ENCODE data around the gene RSAD2.

The RSAD2 gene

DNA sequence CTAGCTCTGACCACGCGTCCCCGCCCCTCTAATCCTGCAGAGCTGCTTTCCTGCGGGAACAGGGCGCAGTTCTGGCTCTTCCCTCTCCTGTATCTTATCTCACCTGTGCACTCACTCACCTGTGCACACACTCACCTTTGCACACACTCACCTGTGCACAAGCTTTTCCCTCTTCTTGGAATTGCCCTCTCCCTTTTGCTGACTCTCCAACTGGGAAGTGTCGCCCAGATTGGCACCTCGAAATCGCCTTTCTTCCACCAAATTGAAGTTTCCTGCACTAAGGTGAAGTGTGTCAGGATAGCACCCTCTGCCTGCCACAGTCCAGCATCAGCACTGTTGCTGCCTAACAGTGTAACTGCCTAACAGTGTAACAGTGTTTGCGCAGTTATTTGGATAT lies 11.3 kb upstream of the RSAD2 start:
- Histone ChIP-seq H3K9me3 (ENCODE audit: control insufficient read depth, low read length) (no peaks in the 10 kb centered on the region), H3K27me3 (ENCODE audit: control insufficient read depth, insufficient read depth, low read length) (no peaks in the 10 kb centered on the region), H3K4me1 (ENCODE audit: control insufficient read depth, insufficient read depth, low read length) (peaks cover 6% of the 10 kb centered on the region), H3K36me3 (ENCODE audit: control insufficient read depth, insufficient read depth, low read length) (no peaks in the 10 kb centered on the region), H3K4me3 (ENCODE audit: low read length) (peak overlapping the region; percentile 68), H3K9ac (ENCODE audit: low read length) (peak overlapping the region; percentile 63)

DNA sequence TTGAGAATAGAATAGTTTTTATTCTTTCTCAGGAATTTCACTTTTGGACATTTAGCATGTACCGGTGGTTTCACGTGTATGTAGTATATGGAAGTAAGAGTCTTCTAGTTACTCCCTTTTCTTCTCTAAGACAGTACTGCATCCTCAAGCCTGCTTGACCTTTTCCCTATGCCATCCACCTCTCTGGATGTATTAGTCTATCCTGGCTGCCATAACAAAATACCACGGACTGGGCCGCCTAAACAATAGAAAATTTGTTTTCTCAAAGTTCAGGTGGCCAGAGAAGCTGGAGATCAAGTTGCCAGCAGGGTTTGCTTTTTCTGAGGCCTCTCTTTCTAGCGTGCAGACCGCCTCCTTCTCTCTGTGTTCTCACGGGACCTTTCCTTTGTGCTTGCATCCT lies 10.6 kb upstream of the RSAD2 start:
- H3K9me3 ChIP-seq (ENCODE audit: control insufficient read depth, low read length): no peaks in the 10 kb centered on the region
- peaks cover 6% of the 10 kb centered on the region for H3K4me1 ChIP-seq (ENCODE audit: control insufficient read depth, insufficient read depth, low read length)
- no peaks in the 10 kb centered on the region for H3K36me3 ChIP-seq (ENCODE audit: control insufficient read depth, insufficient read depth, low read length)
- no peaks in the 10 kb centered on the region for H3K27me3 ChIP-seq (ENCODE audit: control insufficient read depth, insufficient read depth, low read length)
- H3K9ac ChIP-seq (ENCODE audit: low read length): no peak overlapping the region
- H3K4me3 ChIP-seq (ENCODE audit: low read length): no peak overlapping the region

DNA sequence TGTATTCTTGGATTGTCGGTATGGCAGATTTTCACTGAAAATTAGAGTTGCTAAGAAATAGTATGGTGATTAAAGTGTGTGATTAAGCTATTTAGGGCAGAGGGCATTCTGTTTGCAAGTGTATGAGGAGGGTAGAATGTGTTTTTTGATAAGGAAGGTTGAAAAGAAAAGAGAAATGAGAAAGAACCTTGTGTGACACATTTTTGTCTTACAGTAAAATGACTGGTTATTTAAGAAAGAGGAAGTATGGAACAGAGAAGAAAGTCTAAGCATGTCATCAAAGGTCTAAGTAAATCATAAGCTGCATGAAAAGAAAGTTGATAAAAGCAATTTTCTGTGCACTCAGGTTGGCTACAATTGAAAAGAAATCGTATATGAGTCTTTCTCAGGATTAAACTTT lies 5.2 kb upstream of the RSAD2 start:
- no peaks in the 10 kb centered on the region for H3K36me3 ChIP-seq (ENCODE audit: control insufficient read depth, insufficient read depth, low read length)
- no peaks in the 10 kb centered on the region for H3K4me1 ChIP-seq (ENCODE audit: control insufficient read depth, insufficient read depth, low read length)
- no peaks in the 10 kb centered on the region for H3K9me3 ChIP-seq (ENCODE audit: control insufficient read depth, low read length)
- H3K27me3 ChIP-seq (ENCODE audit: control insufficient read depth, insufficient read depth, low read length): no peaks in the 10 kb centered on the region
- H3K9ac ChIP-seq (ENCODE audit: low read length): no peak overlapping the region
- no peak overlapping the region for H3K4me3 ChIP-seq (ENCODE audit: low read length)

DNA sequence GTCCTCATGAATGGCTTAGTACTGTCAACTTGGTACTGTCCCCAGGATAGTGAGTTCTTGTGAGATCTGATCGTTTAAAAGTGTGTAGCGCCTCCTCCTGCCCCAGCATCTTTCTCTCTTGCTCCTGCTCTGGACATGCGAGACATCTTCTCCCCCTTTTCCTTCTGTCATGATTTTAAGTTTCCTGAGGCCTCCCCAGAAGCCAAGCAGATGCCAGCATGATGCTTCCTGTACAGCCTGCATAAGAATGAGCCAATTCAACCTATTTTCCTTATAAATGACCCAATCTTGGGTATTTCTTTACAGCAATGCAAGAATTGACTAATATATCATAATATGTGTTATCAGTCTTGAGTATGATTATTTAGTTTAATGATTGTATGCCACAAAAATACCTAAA lies 3.5 kb upstream of the RSAD2 start:
- no peak overlapping the region for H3K4me3 ChIP-seq (ENCODE audit: low read length)
- H3K4me1 ChIP-seq (ENCODE audit: control insufficient read depth, insufficient read depth, low read length): peaks cover 7% of the 10 kb centered on the region
- H3K9ac ChIP-seq (ENCODE audit: low read length): no peak overlapping the region
- H3K36me3 ChIP-seq (ENCODE audit: control insufficient read depth, insufficient read depth, low read length): no peaks in the 10 kb centered on the region
- H3K9me3 ChIP-seq (ENCODE audit: control insufficient read depth, low read length): no peaks in the 10 kb centered on the region
- H3K27me3 ChIP-seq (ENCODE audit: control insufficient read depth, insufficient read depth, low read length): no peaks in the 10 kb centered on the region

DNA sequence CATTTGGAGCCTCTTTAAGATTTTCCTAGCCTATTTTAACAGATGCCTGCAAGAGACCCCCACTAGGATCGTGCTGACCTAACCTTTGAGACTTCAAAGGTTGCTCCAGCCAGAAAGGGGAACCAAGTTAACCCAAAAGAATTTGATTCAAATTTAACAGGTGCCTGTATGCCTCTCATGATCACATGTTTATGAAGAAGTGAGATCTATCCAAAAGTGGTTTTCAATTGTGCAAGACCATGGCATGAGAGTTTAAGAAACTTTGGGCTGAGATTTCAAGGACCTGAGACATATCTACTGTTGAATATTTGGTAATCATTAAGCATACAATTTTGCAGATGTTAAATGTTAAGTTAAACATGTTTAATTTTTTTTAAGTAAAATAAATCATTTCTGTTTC lies 1.3 kb upstream of the RSAD2 start:
- H3K4me1 ChIP-seq (ENCODE audit: control insufficient read depth, insufficient read depth, low read length): peaks cover 7% of the 10 kb centered on the region
- no peak overlapping the region for H3K4me3 ChIP-seq (ENCODE audit: low read length)
- H3K9ac ChIP-seq (ENCODE audit: low read length): no peak overlapping the region
- H3K27me3 ChIP-seq (ENCODE audit: control insufficient read depth, insufficient read depth, low read length): no peaks in the 10 kb centered on the region
- no peaks in the 10 kb centered on the region for H3K9me3 ChIP-seq (ENCODE audit: control insufficient read depth, low read length)
- H3K36me3 ChIP-seq (ENCODE audit: control insufficient read depth, insufficient read depth, low read length): no peaks in the 10 kb centered on the region

DNA sequence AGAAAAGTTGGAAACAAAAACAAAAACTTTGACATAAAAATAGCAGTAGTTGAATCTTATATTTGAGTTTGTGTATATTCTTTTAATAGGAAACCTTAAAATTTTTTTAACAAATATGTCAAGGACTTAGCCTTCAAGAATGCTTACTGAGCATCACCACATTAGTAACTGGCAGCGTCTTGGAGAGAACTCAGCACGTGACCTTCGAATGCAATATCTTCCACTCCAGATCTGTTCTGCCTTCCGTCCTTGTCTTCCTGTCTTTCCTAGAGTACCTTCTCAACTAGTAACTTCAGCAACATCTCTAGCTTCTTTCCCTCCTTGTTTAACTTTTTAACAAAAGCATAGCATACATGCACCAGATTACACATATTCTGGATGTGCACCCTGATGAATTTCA lies 972 bp downstream of the RSAD2 start:
- no peak overlapping the region for H3K9ac ChIP-seq (ENCODE audit: low read length)
- no peaks in the 10 kb centered on the region for H3K27me3 ChIP-seq (ENCODE audit: control insufficient read depth, insufficient read depth, low read length)
- H3K36me3 ChIP-seq (ENCODE audit: control insufficient read depth, insufficient read depth, low read length): no peaks in the 10 kb centered on the region
- no peaks in the 10 kb centered on the region for H3K9me3 ChIP-seq (ENCODE audit: control insufficient read depth, low read length)
- no peak overlapping the region for H3K4me3 ChIP-seq (ENCODE audit: low read length)
- peaks cover 7% of the 10 kb centered on the region for H3K4me1 ChIP-seq (ENCODE audit: control insufficient read depth, insufficient read depth, low read length)

DNA sequence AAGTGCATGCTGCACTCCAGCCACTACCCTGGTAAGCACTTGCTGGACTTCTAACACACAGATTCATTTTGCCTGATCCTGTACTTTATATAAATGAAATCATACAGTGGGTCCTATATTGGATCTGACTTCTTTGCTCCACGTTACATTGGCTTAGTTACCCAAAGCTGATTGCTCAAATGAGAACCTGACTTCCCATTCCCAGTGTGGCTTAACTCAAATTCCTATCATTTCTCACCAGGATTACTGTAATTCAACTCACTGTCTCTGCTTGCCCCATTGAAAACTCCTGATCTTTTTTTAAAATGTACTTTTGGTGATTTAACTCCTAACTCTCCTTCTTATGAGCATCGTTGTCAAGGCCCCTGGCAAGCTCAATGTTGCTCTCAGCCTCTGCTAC lies 1.4 kb downstream of the RSAD2 start:
- no peak overlapping the region for H3K4me3 ChIP-seq (ENCODE audit: low read length)
- H3K9ac ChIP-seq (ENCODE audit: low read length): no peak overlapping the region
- peaks cover 7% of the 10 kb centered on the region for H3K4me1 ChIP-seq (ENCODE audit: control insufficient read depth, insufficient read depth, low read length)
- no peaks in the 10 kb centered on the region for H3K36me3 ChIP-seq (ENCODE audit: control insufficient read depth, insufficient read depth, low read length)
- H3K9me3 ChIP-seq (ENCODE audit: control insufficient read depth, low read length): no peaks in the 10 kb centered on the region
- H3K27me3 ChIP-seq (ENCODE audit: control insufficient read depth, insufficient read depth, low read length): no peaks in the 10 kb centered on the region

DNA sequence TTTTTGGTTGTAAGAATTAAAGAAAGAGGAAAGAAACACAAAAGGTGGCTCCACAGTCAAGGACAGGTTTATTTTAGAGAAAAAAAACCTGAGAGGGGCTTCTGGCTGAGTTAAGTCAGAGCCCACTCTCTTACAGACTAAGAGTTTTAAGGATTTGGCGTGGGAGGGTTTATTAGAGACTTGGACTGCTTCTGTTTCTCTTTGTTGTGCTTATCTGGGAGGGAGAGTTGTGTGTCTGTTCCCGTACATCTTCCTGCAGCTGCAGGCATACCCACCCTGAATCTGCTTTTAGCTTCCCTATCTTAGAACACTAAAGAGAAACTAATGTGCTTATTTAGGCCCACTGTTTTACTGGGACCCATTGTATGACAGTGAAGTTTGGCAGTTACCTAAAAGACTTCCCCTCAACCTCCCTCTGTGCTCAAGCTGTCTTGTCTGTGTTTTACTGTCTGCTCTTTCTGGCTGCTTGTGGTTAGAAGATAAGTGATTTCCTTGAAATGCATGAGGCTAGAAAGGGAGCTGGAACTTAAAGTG lies 2.7 kb downstream of the RSAD2 start:
- Histone ChIP-seq H3K4me1 (ENCODE audit: control insufficient read depth, insufficient read depth, low read length) (peaks cover 7% of the 10 kb centered on the region), H3K4me3 (ENCODE audit: low read length) (no peak overlapping the region), H3K36me3 (ENCODE audit: control insufficient read depth, insufficient read depth, low read length) (no peaks in the 10 kb centered on the region), H3K9me3 (ENCODE audit: control insufficient read depth, low read length) (no peaks in the 10 kb centered on the region), H3K27me3 (ENCODE audit: control insufficient read depth, insufficient read depth, low read length) (no peaks in the 10 kb centered on the region), H3K9ac (ENCODE audit: low read length) (no peak overlapping the region)

DNA sequence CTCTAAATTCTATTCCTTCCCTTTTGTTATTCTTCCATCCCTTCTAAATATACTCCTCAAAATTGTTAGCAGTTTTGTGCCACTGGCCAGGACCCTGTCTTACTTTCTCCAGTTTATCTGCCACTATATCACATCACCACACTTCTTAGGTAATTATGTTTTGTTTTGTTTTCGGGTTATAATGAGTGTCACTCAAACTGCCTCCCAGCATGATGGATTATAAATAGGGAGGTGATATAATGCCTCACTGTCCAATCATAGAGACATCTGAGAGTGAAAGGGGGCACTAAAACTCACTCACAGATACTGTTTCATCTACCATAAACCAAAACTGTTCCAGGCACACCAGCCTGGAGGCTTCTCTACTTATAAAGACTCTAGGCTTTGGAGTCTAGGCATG lies 3.5 kb downstream of the RSAD2 start:
- Histone ChIP-seq H3K27me3 (ENCODE audit: control insufficient read depth, insufficient read depth, low read length) (no peaks in the 10 kb centered on the region), H3K36me3 (ENCODE audit: control insufficient read depth, insufficient read depth, low read length) (no peaks in the 10 kb centered on the region), H3K9me3 (ENCODE audit: control insufficient read depth, low read length) (no peaks in the 10 kb centered on the region), H3K4me1 (ENCODE audit: control insufficient read depth, insufficient read depth, low read length) (peaks cover 7% of the 10 kb centered on the region), H3K9ac (ENCODE audit: low read length) (no peak overlapping the region), H3K4me3 (ENCODE audit: low read length) (no peak overlapping the region)

DNA sequence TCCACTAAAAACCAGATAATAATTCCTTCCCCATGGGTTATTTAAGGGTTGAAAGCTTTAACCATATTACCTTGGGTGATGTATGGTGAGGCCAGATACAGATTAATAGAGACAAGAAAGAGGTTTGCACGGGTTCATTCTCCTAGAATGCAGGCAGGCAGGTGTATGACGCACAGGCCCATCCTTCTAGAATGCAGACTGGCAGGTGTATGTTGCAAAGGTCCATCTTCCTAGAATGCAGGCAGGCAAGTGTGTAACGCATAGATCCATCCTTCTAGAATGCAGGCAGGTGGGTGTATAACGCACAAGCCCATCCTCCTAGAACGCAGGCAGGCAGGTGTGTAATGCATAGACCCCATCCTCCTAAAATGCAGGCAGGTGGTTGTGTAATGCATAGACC lies 3.9 kb downstream of the RSAD2 start:
- Histone ChIP-seq H3K9ac (ENCODE audit: low read length) (no peak overlapping the region), H3K9me3 (ENCODE audit: control insufficient read depth, low read length) (no peaks in the 10 kb centered on the region), H3K4me1 (ENCODE audit: control insufficient read depth, insufficient read depth, low read length) (peaks cover 7% of the 10 kb centered on the region), H3K27me3 (ENCODE audit: control insufficient read depth, insufficient read depth, low read length) (no peaks in the 10 kb centered on the region), H3K36me3 (ENCODE audit: control insufficient read depth, insufficient read depth, low read length) (no peaks in the 10 kb centered on the region), H3K4me3 (ENCODE audit: low read length) (no peak overlapping the region)

DNA sequence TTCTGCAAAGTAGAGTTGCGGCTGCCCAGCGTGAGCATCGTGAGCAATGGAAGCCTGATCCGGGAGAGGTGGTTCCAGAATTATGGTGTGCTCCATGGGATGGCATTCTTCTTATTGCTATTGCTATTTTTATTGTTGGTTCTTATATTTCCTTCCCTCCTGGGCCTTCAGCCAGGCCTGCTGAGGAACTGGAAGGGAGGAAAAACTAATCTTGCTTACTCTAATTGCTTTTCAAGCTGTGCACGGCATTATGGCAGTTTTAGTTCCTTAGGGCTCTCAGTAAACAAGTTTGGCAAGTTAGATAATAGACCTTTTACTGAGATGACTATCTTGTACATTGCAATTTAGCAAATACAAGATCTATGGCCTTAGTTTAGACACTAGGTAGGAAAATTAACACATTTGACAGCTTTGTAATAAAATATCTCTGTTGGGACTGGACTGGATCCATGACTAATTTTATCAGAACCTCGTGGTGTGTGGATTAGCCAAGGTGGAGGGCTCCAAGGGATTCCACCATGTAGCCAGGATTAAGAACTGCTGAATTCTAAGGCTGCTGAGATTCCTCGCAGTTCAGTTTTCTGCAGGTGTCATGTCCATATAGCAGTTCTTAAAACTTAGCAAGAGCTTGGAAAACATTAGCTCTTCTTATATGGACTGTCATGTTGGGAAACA lies 6.0 kb downstream of the RSAD2 start:
- no peak overlapping the region for H3K9ac ChIP-seq (ENCODE audit: low read length)
- H3K27me3 ChIP-seq (ENCODE audit: control insufficient read depth, insufficient read depth, low read length): no peaks in the 10 kb centered on the region
- H3K4me1 ChIP-seq (ENCODE audit: control insufficient read depth, insufficient read depth, low read length): no peaks in the 10 kb centered on the region
- no peaks in the 10 kb centered on the region for H3K36me3 ChIP-seq (ENCODE audit: control insufficient read depth, insufficient read depth, low read length)
- H3K9me3 ChIP-seq (ENCODE audit: control insufficient read depth, low read length): no peaks in the 10 kb centered on the region
- H3K4me3 ChIP-seq (ENCODE audit: low read length): no peak overlapping the region

DNA sequence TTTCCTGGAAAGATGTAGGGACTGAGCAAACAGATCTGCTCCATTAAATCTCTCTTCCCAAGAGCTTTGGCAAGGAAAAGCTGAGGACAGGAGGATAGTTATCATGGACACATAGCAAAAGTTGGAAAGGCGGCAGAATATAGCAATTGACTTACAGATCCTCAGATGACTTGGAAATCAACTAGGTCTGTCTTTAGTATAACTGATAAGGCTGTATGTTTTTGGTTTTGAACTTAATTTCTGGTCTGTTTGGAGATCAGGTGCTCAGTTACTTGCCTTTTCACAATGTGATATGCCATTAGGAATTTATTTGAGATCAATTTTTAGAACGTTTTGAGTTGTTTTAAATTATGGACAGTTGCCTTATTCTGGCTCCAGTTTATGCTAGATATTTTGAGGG lies 8.0 kb downstream of the RSAD2 start:
- no peaks in the 10 kb centered on the region for H3K36me3 ChIP-seq (ENCODE audit: control insufficient read depth, insufficient read depth, low read length)
- H3K27me3 ChIP-seq (ENCODE audit: control insufficient read depth, insufficient read depth, low read length): no peaks in the 10 kb centered on the region
- no peak overlapping the region for H3K4me3 ChIP-seq (ENCODE audit: low read length)
- H3K4me1 ChIP-seq (ENCODE audit: control insufficient read depth, insufficient read depth, low read length): no peaks in the 10 kb centered on the region
- no peak overlapping the region for H3K9ac ChIP-seq (ENCODE audit: low read length)
- no peaks in the 10 kb centered on the region for H3K9me3 ChIP-seq (ENCODE audit: control insufficient read depth, low read length)

DNA sequence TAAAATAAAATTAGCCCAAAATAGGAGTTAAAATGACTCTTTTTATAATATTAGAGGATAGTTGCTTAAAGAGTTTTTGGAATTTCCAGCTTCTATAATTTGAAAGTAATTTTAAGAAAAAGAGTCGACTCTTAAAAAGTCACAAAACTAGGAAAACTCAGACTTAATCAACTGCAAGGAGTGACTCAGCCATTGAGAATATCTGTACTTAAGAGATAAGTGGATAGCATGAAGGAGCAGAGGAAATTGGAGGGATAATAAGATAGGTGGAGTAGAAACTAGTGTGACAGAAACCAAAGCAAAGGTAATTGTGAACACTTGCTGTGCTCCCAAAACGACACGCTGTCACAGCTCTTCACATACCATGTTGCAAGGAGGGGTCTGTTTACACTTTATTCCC lies 8.4 kb downstream of the RSAD2 start:
- no peaks in the 10 kb centered on the region for H3K36me3 ChIP-seq (ENCODE audit: control insufficient read depth, insufficient read depth, low read length)
- H3K9ac ChIP-seq (ENCODE audit: low read length): no peak overlapping the region
- H3K9me3 ChIP-seq (ENCODE audit: control insufficient read depth, low read length): no peaks in the 10 kb centered on the region
- H3K4me3 ChIP-seq (ENCODE audit: low read length): no peak overlapping the region
- no peaks in the 10 kb centered on the region for H3K27me3 ChIP-seq (ENCODE audit: control insufficient read depth, insufficient read depth, low read length)
- H3K4me1 ChIP-seq (ENCODE audit: control insufficient read depth, insufficient read depth, low read length): no peaks in the 10 kb centered on the region

All from mucosa of stomach (tissue), 1 donor.